Colonic mucosa (tissue), 4 donors: ENCODE results near the gene KIAA0232. TPM values are rescaled to one million over a fixed set of nuclear protein-coding genes. Genes with fewer than 3 reads are reported as not detected.

Experiments
- DNase-seq: peaks from one replicate; pipeline ENCODE4 v3.0.0-alpha.2; 2020
- H3K27ac ChIP-seq: fragments of 200-600 bp; one replicate; pipeline ENCODE4 v1.8.0; 2021
- H3K27me3 ChIP-seq: fragments of 200-600 bp; one replicate; pipeline ENCODE4 v1.8.0; 2021
- H3K36me3 ChIP-seq: fragments of 200-600 bp; one replicate; pipeline ENCODE4 v1.8.0; 2021
- H3K4me1 ChIP-seq: fragments of 200-600 bp; one replicate; pipeline ENCODE4 v1.8.0; 2021; ENCODE audit warnings: mild to moderate bottlenecking
- H3K4me3 ChIP-seq: fragments of 200-600 bp; one replicate; pipeline ENCODE4 v1.8.0; 2021
- H3K9ac ChIP-seq, 2 donors: one replicate each; pipeline ENCODE4 v1.7.0; 2013; ENCODE audit warnings: control low read depth in 2 of 2, low read depth in 2 of 2, low read length in 2 of 2
- H3K9me3 ChIP-seq: fragments of 200-600 bp; one replicate; pipeline ENCODE4 v1.8.0; 2021
- intact Hi-C: fragments of 100-400 bp; cut with DNase I; formaldehyde crosslinking; loops from one replicate; pipeline ENCODE4 v1.14.1; 2022
- total RNA-seq, 2 donors: library from RNA; stranded (reverse); fragmentation: NEBNext Ultra II Directional in 1 of 2; extraction: Animal tissue kit (Norgen Biotek cat#: 25700) in 1 of 2; gene quantifications; one replicate each; pipeline ENCODE4 v1.2.1, GENCODE V29; 2021
- TF ChIP-seq, protein P1 (sequence below): fragments of 200-600 bp; IDR thresholded peaks from one replicate; pipeline ENCODE4 v1.8.0; 2022; ENCODE audit warnings: antibody characterized with exemption, mild to moderate bottlenecking
- donor health status: healthy.
- donor health status: DM: no; HTN: no; CAD: no.
- donor health status: DM: no; HTN: no; CAD: no.

The KIAA0232 gene
- total RNA-seq, 2 donors from 2014 or later: 20.8 to 32.8 TPM

DNA sequence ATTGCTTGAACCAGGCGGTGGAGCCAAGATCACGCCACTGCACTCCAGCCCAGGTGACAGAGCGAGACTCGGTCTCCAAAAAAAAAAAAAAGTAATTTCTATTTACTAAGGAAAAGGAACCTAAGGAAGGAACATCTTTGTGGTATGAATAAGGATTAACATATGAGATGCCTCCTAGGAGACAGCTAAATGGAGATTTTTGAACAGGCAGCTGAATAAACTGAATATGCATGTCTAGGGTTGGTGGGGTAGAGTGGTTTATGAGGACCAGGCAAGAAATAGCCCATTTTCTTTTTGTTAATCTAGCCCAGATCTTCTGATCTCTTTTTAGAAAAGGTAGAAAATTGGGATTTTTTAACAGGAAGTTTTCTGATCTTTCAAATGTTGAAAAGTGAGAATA lies 67.2 kb downstream of the KIAA0232 start:
- H3K4me1 ChIP-seq: no peaks in the 10 kb centered on the region
- H3K4me3 ChIP-seq: no peak overlapping the region
- H3K36me3 ChIP-seq: no peaks in the 10 kb centered on the region
- no peak for DNase-seq
- no peaks in the 10 kb centered on the region for H3K27me3 ChIP-seq
- H3K27ac ChIP-seq: no peak overlapping the region
- intact Hi-C loops: no loop called here
- H3K9ac ChIP-seq: no peak overlapping the region
- TF ChIP-seq, protein P1, sequence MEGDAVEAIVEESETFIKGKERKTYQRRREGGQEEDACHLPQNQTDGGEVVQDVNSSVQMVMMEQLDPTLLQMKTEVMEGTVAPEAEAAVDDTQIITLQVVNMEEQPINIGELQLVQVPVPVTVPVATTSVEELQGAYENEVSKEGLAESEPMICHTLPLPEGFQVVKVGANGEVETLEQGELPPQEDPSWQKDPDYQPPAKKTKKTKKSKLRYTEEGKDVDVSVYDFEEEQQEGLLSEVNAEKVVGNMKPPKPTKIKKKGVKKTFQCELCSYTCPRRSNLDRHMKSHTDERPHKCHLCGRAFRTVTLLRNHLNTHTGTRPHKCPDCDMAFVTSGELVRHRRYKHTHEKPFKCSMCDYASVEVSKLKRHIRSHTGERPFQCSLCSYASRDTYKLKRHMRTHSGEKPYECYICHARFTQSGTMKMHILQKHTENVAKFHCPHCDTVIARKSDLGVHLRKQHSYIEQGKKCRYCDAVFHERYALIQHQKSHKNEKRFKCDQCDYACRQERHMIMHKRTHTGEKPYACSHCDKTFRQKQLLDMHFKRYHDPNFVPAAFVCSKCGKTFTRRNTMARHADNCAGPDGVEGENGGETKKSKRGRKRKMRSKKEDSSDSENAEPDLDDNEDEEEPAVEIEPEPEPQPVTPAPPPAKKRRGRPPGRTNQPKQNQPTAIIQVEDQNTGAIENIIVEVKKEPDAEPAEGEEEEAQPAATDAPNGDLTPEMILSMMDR: no peak
- no peaks in the 10 kb centered on the region for H3K9me3 ChIP-seq

DNA sequence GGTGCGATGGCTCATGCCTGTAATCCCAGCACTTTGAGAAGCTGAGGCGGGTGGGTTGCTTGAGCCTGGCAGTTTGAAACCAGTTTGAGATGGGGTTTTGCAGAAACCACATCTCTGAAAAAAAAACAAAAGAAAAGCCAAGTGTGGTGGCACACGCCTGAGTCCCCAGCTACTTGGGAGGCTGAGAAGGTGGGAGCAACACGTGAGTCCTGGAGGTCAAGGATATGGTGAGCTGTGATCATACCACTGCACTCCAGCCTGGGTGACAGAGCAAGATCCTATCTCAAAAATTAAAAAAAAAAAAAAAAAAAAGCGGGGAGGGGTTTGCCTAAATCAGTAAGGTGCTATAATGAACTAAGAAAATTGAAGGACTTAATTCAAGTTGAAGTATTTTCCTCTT lies 68.9 kb downstream of the KIAA0232 start:
- Histone ChIP-seq H3K9ac (no peak overlapping the region), H3K27me3 (no peaks in the 10 kb centered on the region), H3K9me3 (no peaks in the 10 kb centered on the region), H3K36me3 (no peaks in the 10 kb centered on the region), H3K27ac (no peak overlapping the region), H3K4me1 (no peaks in the 10 kb centered on the region), H3K4me3 (no peak overlapping the region)
- intact Hi-C loops: no loop called here
- TF ChIP-seq, protein P1: no peak
- no peak for DNase-seq

DNA sequence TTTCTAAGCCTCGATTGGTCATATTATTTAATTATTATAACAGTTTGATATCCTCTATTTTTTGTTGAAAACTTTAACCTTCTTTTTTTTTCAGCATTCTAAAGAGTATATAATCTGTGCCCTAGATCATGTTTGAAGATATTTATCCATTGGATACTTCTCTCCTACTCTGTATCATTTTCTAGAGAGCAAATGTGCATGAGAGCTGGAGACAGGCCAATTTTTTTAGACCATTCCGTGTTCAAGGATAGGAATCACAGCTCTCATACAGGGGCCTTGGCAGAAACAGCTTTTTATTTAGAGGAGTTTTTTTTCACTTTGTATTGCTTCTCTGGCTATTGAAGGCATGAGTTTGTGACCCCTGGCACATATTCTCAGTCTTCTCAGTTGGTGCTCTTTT lies 69.4 kb downstream of the KIAA0232 start:
- no peaks in the 10 kb centered on the region for H3K4me1 ChIP-seq
- H3K27me3 ChIP-seq: no peaks in the 10 kb centered on the region
- H3K36me3 ChIP-seq: no peaks in the 10 kb centered on the region
- no peak overlapping the region for H3K4me3 ChIP-seq
- no peak overlapping the region for H3K27ac ChIP-seq
- H3K9me3 ChIP-seq: no peaks in the 10 kb centered on the region
- no peak overlapping the region for H3K9ac ChIP-seq
- TF ChIP-seq, protein P1: no peak
- no peak for DNase-seq
- intact Hi-C loops: no loop called here

DNA sequence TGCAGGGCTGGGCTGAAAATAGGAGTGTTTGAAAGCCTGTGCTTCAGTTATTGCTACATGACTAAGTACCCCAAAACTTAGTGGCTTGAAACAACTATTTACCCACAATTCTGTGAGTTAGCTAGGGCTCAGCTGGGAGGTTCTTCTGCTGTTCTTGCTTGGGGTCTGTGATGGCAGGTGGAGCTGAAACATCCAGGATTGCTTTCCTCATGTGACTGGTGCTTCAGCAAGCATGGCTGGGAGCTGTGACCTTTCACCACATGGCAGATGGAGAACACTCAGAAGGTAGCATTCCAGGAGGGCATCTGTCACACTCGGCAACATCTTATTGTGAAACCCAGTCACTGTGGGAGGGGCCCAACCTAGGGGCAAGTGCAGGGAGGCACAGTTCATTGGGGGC lies 70.1 kb downstream of the KIAA0232 start:
- no peaks in the 10 kb centered on the region for H3K9me3 ChIP-seq
- no peak for DNase-seq
- H3K9ac ChIP-seq: no peak overlapping the region
- TF ChIP-seq, protein P1: no peak
- H3K36me3 ChIP-seq: no peaks in the 10 kb centered on the region
- H3K27ac ChIP-seq: no peak overlapping the region
- intact Hi-C loops: no loop called here
- H3K27me3 ChIP-seq: no peaks in the 10 kb centered on the region
- no peak overlapping the region for H3K4me3 ChIP-seq
- H3K4me1 ChIP-seq: no peaks in the 10 kb centered on the region

DNA sequence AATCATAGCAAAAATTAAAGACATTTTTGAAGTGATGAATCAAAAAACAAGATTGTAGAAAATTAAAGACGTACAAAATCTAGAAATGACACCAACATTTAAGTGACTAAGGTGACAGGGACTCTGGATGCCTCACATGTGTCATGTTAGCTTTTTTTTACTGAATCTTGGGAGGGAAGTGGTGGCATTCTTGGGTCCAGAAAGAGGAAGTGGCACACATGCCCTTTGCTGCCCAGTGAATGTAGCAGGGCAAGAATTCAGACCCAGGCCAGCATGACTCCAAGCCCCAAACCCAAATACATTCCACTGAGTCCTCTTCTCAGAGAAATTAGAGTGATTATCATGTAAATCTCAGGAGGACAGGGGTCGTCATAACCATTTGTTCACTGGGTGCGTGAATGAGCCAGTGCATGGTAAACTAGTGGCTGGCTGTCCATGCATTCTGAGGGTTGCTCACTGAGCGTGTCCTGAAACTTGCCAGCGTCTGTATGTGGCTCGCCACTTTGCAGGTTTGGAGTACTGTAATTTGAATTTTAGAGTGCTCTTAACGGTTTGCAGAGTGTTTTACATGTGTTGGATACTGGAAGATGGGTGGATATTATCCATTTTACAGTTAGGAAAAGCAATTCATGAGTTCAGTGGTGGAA lies 71.7 kb downstream of the KIAA0232 start:
- DNase-seq: no peak
- H3K27ac ChIP-seq: no peak overlapping the region
- TF ChIP-seq, protein P1: no peak
- no peak overlapping the region for H3K9ac ChIP-seq
- H3K4me1 ChIP-seq: no peaks in the 10 kb centered on the region
- H3K4me3 ChIP-seq: no peak overlapping the region
- no peaks in the 10 kb centered on the region for H3K36me3 ChIP-seq
- H3K27me3 ChIP-seq: no peaks in the 10 kb centered on the region
- H3K9me3 ChIP-seq: no peaks in the 10 kb centered on the region
- intact Hi-C loops: no loop called here
